NCI-H446 treated with DMSO at 0.1 percent for 48 hours (cell line): ENCODE data around the gene CHI3L1.

Source experiments
- DNase-seq: peaks from one replicate; lab custom pipeline; 2025; lab: John Stamatoyannopoulos, UW

Gene CHI3L1

GRCh38 chr1:203168991-203169390 is 17.5 kb downstream of the CHI3L1 start:
- DNase-seq: no peak

DNA sequence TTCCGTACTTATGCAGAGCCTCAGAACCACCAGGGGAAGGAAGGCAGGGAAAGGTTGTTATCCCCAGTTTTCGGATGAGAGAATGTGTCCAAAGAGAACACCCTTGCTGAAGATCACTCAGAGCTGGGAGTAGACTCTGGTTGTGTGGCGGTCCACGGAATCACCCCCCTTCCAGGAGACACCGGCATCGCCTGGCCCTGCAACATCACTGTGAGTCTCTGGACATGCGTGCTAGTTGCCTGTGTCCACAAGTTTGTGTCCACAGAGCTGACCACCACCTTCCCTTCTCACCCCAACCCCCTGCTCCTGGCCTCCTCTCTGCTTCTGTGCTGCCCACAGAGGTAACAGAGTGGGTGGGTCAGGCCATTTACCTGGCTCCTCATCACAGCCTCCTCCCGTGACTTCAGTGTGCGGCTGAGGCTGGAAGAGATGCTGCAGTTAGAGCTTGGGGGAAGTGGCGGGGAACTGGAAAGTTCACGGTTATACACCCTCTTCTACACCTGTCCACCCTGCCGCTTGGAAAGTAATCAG is 18.2 kb downstream of the CHI3L1 start:
- no peak for DNase-seq

GRCh38 chr1:203167913-203168200 is 18.6 kb downstream of the CHI3L1 start:
- no peak for DNase-seq

- no peak for DNase-seq
Measured at GRCh38 chr1:203167026-203167912, 19.2 kb downstream of the CHI3L1 start.

DNA sequence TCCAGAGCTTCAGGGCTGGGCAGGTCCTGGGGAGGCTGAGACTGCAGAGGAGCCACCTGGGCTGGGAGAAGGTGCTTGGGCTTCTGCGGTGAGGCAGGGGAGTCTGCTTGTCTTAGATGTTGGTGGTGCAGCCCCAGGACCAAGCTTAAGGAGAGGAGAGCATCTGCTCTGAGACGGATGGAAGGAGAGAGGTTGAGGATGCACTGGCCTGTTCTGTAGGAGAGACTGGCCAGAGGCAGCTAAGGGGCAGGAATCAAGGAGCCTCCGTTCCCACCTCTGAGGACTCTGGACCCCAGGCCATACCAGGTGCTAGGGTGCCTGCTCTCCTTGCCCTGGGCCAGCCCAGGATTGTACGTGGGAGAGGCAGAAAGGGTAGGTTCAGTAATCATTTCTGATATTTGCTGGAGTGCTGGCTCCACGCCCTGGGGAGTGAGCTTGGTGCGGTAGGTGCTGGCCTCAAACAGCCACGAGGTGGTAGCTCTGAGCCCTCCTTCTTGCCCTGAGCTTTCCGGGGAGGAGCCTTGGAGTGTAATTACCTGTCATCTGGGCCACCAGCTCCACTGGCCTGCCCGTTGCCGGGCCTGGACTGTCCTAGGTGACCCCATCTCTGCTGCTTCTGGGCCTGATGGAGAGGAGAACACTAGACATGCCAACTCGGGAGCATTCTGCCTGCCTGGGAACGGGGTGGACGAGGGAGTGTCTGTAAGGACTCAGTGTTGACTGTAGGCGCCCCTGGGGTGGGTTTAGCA is 20.1 kb downstream of the CHI3L1 start:
- DNase-seq: no peak

GRCh38 chr1:203165800-203166161 is 20.7 kb downstream of the CHI3L1 start:
- no peak for DNase-seq

DNA sequence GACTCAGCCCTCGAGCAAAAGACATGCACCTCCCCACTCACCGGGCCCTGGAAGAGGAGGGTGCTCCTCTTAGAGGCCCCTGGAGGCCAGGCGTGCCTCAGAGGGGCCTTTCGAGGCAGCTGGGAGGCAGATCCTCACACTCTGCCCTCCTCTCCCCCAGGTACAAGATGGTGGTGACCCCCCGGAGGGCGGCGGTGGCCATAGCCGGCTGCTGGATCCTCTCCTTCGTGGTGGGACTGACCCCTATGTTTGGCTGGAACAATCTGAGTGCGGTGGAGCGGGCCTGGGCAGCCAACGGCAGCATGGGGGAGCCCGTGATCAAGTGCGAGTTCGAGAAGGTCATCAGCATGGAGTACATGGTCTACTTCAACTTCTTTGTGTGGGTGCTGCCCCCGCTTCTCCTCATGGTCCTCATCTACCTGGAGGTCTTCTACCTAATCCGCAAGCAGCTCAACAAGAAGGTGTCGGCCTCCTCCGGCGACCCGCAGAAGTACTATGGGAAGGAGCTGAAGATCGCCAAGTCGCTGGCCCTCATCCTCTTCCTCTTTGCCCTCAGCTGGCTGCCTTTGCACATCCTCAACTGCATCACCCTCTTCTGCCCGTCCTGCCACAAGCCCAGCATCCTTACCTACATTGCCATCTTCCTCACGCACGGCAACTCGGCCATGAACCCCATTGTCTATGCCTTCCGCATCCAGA is 21.3 kb downstream of the CHI3L1 start:
- no peak for DNase-seq

- no peak for DNase-seq
Measured at GRCh38 chr1:203163891-203164635, 22.4 kb downstream of the CHI3L1 start.

- no peak for DNase-seq
Measured at GRCh38 chr1:203162403-203162802, 24.1 kb downstream of the CHI3L1 start.

DNA sequence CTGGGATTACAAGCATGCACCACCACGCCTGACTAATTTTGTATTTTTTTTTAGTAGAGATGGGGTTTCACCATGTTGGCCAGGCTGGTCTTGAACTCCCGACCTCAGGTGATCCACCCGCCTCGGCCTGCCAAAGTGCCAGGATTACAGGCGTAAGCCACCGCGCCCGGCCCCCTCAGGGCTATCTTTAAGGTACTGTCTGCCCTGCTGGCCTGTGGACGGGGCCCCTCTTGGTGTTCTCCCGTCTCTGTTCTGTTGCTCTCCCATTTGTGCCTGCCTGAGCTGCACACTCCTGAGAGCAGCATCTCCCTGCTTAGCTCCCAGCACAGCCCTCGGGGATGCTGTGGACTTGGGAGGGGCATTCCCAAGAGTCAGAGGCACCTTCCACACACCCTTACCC is 24.8 kb downstream of the CHI3L1 start:
- no peak for DNase-seq

- no peak for DNase-seq
Measured at GRCh38 chr1:203161175-203161574, 25.3 kb downstream of the CHI3L1 start.

DNA sequence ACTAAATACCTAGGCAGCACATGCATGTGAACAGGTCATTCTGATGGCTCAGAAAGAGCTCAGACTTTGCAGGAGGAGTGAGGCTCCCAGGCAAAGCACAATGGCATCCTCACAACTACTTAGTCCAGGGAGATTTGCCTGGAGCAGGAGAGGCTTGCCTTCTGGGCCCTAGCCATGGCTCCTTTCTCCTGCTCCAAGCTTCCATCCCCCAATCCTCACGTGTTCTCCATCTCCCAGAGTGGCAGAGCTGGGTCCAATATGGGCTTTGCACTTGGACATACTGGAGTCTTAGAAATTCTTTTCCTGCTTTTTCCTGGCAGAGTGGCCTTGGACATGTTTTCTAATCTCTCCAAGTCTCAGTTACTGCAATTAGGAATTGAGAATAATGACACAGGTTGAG is 26.7 kb downstream of the CHI3L1 start:
- DNase-seq: no peak

GRCh38 chr1:203158960-203159665 is 27.4 kb downstream of the CHI3L1 start:
- peak; percentile 20 for DNase-seq

- DNase-seq: no peak
Measured at GRCh38 chr1:203158423-203158822, 28.1 kb downstream of the CHI3L1 start.

GRCh38 chr1:203156280-203156679 is 30.2 kb downstream of the CHI3L1 start:
- DNase-seq: no peak

- DNase-seq: no peak
Measured at GRCh38 chr1:203153989-203154821, 32.3 kb downstream of the CHI3L1 start.

GRCh38 chr1:203153051-203153988 is 33.2 kb downstream of the CHI3L1 start:
- DNase-seq: no peak

- DNase-seq: peak; percentile 32
Measured at GRCh38 chr1:203152158-203153034, 34.1 kb downstream of the CHI3L1 start.
